Heart left ventricle (tissue), 13 donors: Measurements from ENCODE around the gene NOL12.

Experiments used
- POLR2A ChIP-seq, 2 donors: fragments of 450-650 bp; IDR thresholded peaks; one replicate each; pipeline ENCODE4 v1.6.1; 2017; ENCODE audit warnings: antibody characterized with exemption in 2 of 2, mild to moderate bottlenecking in 2 of 2, moderate library complexity in 2 of 2
- TF ChIP-seq, protein P1 (sequence below), 12 donors: fragments of 200-600 bp; sonication (generic) in 4 of 12; IDR thresholded peaks; one replicate each; pipeline versions ENCODE4 v1.5.0 to v1.8.0; 2018 to 2022; ENCODE audit warnings: antibody characterized with exemption in 12 of 12, mild to moderate bottlenecking in 5 of 12
- donor health status: ischemic (EF 13 %, LVEDD 7.1; RV severe dilation, severe dysfunction).
- donor health status: DM: no; HTN: yes; CAD: no.
- donor health status: DM: no; HTN: no; CAD: no.
- donor health status: ischemic (EF 25% LVEDD 6.9; RV normal size, moderate dysfunction).
- donor health status: ischemic (EF 25% LVEDD 5.7; RV mildly dilated, moderate dysfunction).
- donor health status: ischemic (EF 35%, LVEDD 5.7; RV mildly dilated, moderate dysfunction).
- donor health status: nonischemic (EF 11% LVEDD 7.7; RV severe dilation, severe dysfunction).
- donor health status: DM: yes; HTN: yes; CAD: no.
- donor health status: PGD.
- donor health status: ischemic (EF 29% LVEDD 5.4; RV normal size, mild dysfunction).
- donor health status: nonischemic (EF 23%, LVEDD 6.1; RV moderate dilation, normal function).

DNA sequence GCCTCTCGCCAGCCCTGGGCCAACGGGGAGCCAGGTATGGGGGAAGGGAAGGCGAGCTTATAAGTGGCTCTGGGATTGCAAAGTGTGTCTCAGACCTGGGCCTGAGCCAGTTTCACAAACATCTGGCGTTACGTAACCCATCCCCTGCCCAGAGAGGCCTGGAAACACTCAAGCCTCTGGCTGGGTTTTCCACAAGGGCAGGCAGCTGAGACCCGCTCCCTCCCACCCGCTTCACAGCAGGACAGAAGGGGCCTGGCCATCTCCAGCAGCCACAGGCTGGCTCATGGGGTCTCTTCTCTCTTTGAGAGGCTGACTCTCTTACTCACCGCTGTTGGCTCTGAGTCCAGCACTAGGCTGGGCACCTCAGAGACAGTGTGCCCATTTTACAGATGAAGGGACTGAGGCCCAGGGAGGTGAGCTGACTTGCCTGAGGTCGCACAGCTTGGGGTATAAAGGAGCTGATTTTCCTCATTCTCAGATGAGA lies 55.2 kb downstream of the NOL12 start:
- TF ChIP-seq, protein P1, sequence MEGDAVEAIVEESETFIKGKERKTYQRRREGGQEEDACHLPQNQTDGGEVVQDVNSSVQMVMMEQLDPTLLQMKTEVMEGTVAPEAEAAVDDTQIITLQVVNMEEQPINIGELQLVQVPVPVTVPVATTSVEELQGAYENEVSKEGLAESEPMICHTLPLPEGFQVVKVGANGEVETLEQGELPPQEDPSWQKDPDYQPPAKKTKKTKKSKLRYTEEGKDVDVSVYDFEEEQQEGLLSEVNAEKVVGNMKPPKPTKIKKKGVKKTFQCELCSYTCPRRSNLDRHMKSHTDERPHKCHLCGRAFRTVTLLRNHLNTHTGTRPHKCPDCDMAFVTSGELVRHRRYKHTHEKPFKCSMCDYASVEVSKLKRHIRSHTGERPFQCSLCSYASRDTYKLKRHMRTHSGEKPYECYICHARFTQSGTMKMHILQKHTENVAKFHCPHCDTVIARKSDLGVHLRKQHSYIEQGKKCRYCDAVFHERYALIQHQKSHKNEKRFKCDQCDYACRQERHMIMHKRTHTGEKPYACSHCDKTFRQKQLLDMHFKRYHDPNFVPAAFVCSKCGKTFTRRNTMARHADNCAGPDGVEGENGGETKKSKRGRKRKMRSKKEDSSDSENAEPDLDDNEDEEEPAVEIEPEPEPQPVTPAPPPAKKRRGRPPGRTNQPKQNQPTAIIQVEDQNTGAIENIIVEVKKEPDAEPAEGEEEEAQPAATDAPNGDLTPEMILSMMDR (IDR thresholded peaks at IDR 0.05): no peak
- no peak for TF ChIP-seq POLR2A (IDR thresholded peaks at IDR 0.05)
